B cell (primary cell): ENCODE data around the gene AFF1. TPM values are rescaled to one million over a fixed set of nuclear protein-coding genes. Genes with fewer than 3 reads are reported as not detected.

ENCODE experiments used
- ATAC-seq: fragments of 200-7000 bp; cut with Tn5 transposase; one replicate; pipeline ENCODE4 v1.10.0; 2021; ENCODE audit warnings: low read depth, mild to moderate bottlenecking, moderate number of reproducible peaks, moderate library complexity
- CTCF ChIA-PET: fragments of 350-600 bp; sonication (Branson Sonifier 250); formaldehyde crosslinking; loops from one replicate; lab custom pipeline; 2021; ENCODE audit warnings: antibody characterized with exemption, inconsistent platforms; lab: Charles Lee
- POLR2A ChIA-PET: fragments of 350-600 bp; sonication (Branson Sonifier 250); formaldehyde crosslinking; loops from one replicate; lab custom pipeline; 2021; ENCODE audit warnings: antibody characterized with exemption; lab: Charles Lee
- DNase-seq: peaks from one replicate; pipeline ENCODE4 v3.0.0; 2013
- H2AFZ ChIP-seq: 2 replicates; pipeline ENCODE4 v1.6.1; 2012; ENCODE audit warnings: mild to moderate bottlenecking, low read depth, low read length; ENCODE audit not compliant: insufficient read depth, poor library complexity, severe bottlenecking
- H3K27ac ChIP-seq, 2 donors: 1 replicate in 1 of 2; 2 replicates in 1 of 2; pipeline ENCODE4 v1.5.1; 2012 to 2013; ENCODE audit warnings: low read length in 2 of 2, mild to moderate bottlenecking in 2 of 2, moderate library complexity in 1 of 2
- H3K27me3 ChIP-seq, 4 experiments: fragments of 200-600 bp in 1 of 4; sonication (generic) in 1 of 4; replicated peaks in 1 of 4; 1 replicate in 2 of 4; 2 replicates in 2 of 4; pipeline versions ENCODE4 v1.6.1 to v1.7.0; 2013 to 2016; ENCODE audit warnings: low read length in 3 of 4, mild to moderate bottlenecking in 2 of 4, mixed read lengths in 1 of 4, moderate library complexity in 1 of 4; ENCODE audit not compliant: insufficient read depth in 4 of 4, control insufficient read depth in 3 of 4; ENCODE audit errors: control extremely low read depth in 1 of 4
- H3K36me3 ChIP-seq, 2 experiments: replicated peaks in 1 of 2; 1 replicate in 1 of 2; 2 replicates in 1 of 2; pipeline versions ENCODE4 v1.6.1 to v1.7.1; 2013; ENCODE audit warnings: low read length in 1 of 2; ENCODE audit not compliant: insufficient read depth in 2 of 2, control insufficient read depth in 1 of 2; ENCODE audit errors: control extremely low read depth in 1 of 2, extremely low read depth in 1 of 2
- H3K4me1 ChIP-seq, 2 donors: fragments of 200-600 bp in 1 of 2; sonication (generic) in 1 of 2; 1 replicate in 1 of 2; 2 replicates in 1 of 2; pipeline versions ENCODE4 v1.5.1 to v1.6.1; 2013 to 2017; ENCODE audit warnings: low read length in 2 of 2; ENCODE audit not compliant: control insufficient read depth in 2 of 2, insufficient read depth in 2 of 2
- H3K4me2 ChIP-seq: replicated peaks from 2 replicates; pipeline ENCODE3; 2012; ENCODE audit warnings: mild to moderate bottlenecking, low read depth, low read length; ENCODE audit not compliant: poor library complexity, severe bottlenecking
- H3K4me3 ChIP-seq, 5 experiments: fragments of 200-600 bp in 1 of 5; sonication (generic) in 1 of 5; 1 replicate in 3 of 5; 2 replicates in 2 of 5; pipeline versions ENCODE4 v1.5.1 to v1.7.0; 2011 to 2016; ENCODE audit warnings: low read length in 4 of 5, mild to moderate bottlenecking in 4 of 5, low read depth in 2 of 5, control low read depth in 1 of 5, moderate library complexity in 1 of 5; ENCODE audit not compliant: insufficient read depth in 1 of 5; ENCODE audit errors: control extremely low read depth in 1 of 5, extremely low read depth in 1 of 5
- H3K79me2 ChIP-seq: fragments of 200-600 bp; sonication (generic); one replicate; pipeline ENCODE4 v1.6.0; 2016; ENCODE audit warnings: low read length; ENCODE audit not compliant: control insufficient read depth, insufficient read depth
- H3K9ac ChIP-seq: fragments of 200-600 bp; sonication (generic); 2 replicates; pipeline ENCODE4 v1.6.1; 2017; ENCODE audit warnings: mild to moderate bottlenecking, low read length, moderate library complexity
- H3K9me3 ChIP-seq, 3 donors: one replicate each; pipeline versions ENCODE4 v1.6.1 to v1.7.1; 2013; ENCODE audit warnings: low read length in 2 of 3; ENCODE audit not compliant: control insufficient read depth in 2 of 3, insufficient read depth in 1 of 3; ENCODE audit errors: control extremely low read depth in 1 of 3
- H4K20me1 ChIP-seq: 2 replicates; pipeline ENCODE4 v1.6.0; 2012; ENCODE audit warnings: mild to moderate bottlenecking, low read length; ENCODE audit not compliant: insufficient read depth, control insufficient read depth, poor library complexity, severe bottlenecking
- H3K27ac Mint-ChIP-seq: one replicate; pipeline ENCODE4 v1.8.0; 2021; ENCODE audit warnings: mixed read lengths
- H3K27me3 Mint-ChIP-seq: one replicate; pipeline ENCODE4 v1.8.0; 2021; ENCODE audit warnings: mixed read lengths
- H3K4me1 Mint-ChIP-seq: one replicate; pipeline ENCODE4 v1.8.0; 2021; ENCODE audit warnings: mixed read lengths
- H3K4me3 Mint-ChIP-seq: one replicate; pipeline ENCODE4 v1.8.0; 2021; ENCODE audit warnings: mixed read lengths
- H3K9me3 Mint-ChIP-seq: one replicate; pipeline ENCODE4 v1.8.0; 2022; ENCODE audit warnings: mixed read lengths; ENCODE audit not compliant: insufficient read depth
- CTCF ChIP-seq: fragments of 200-600 bp; IDR thresholded peaks from one replicate; pipeline ENCODE4 v1.8.0; 2022; ENCODE audit warnings: antibody characterized with exemption, mild to moderate bottlenecking
- EZH2 ChIP-seq: IDR thresholded peaks from 2 replicates; pipeline ENCODE4 v1.6.1; 2012; ENCODE audit warnings: borderline replicate concordance, low read depth, mild to moderate bottlenecking, moderate library complexity, low read length; ENCODE audit not compliant: insufficient read depth, poor library complexity, severe bottlenecking
- WGBS: methylation state at CpG from one replicate; pipeline ENCODE4 v1.1.5; 2013; ENCODE audit warnings: missing lambda C conversion rate; ENCODE audit not compliant: insufficient coverage; 5-methylcytosine and 5-hydroxymethylcytosine counted together
- intact Hi-C: fragments of 100-400 bp; cut with micrococcal nuclease; formaldehyde crosslinking; loops from one replicate; pipeline ENCODE4 v1.10.0; 2022
- polyA plus RNA-seq: library from polyadenylated mRNA; depleted of rRNA; stranded (reverse); fragments of >200 nt; gene quantifications from 2 replicates; pipeline ENCODE4 v1.2.3, GENCODE V29; 2012
- total RNA-seq, 2 donors: library from RNA; stranded (reverse); fragments of 120-200 nt in 1 of 2; gene quantifications; 1 replicate in 1 of 2; 2 replicates in 1 of 2; pipeline versions ENCODE4 v1.2.3 to v1.2.4, GENCODE V29; 2013 to 2022

The AFF1 gene
- total and polyA plus RNA-seq, 2 donors (not counting 1 experiment from before 2014, with no cell fraction given) = 15.3 to 135 TPM

GRCh38 chr4:87032884-87033533 lies 98.2 kb downstream of the AFF1 start:
- no peak overlapping the region for H3K27ac ChIP-seq
- H3K9me3 ChIP-seq = no peaks in the 10 kb centered on the region
- Mint-ChIP-seq H3K9me3 (no peaks in the 10 kb centered on the region), H3K4me3 (no peak overlapping the region), H3K4me1 (peaks cover 36% of the 10 kb centered on the region), H3K27ac (no peak overlapping the region), H3K27me3 (no peaks in the 10 kb centered on the region)
- peaks cover 39 to 64% of the 10 kb centered on the region in 2 donors for H3K4me1 ChIP-seq
- no peaks in the 10 kb centered on the region for H3K27me3 ChIP-seq
- ATAC-seq = no peak
- intact Hi-C loops = no loop called here
- ChIA-PET POLR2A (no interaction called here), CTCF (interaction anchor here (1.4 kb wide), 1 partner anchor 60 kb away, joined by 3 read pairs; no protein-coding TSS in a partner anchor)
- DNase-seq = no peak
- no peak overlapping the region for H3K4me3 ChIP-seq
- H4K20me1 ChIP-seq = peaks cover 77% of the 10 kb centered on the region
- WGBS = 60% methylated on average over 1 of the region's 3 CpGs
- H3K79me2 ChIP-seq = peaks cover 99% of the 10 kb centered on the region
- no peaks in the 10 kb centered on the region for H3K36me3 ChIP-seq
- no peak overlapping the region for H3K4me2 ChIP-seq
- no peak overlapping the region for H3K9ac ChIP-seq
- TF ChIP-seq CTCF = no peak
- TF ChIP-seq EZH2 = no peak
- no peak overlapping the region for H2AFZ ChIP-seq

GRCh38 chr4:87033902-87034301 lies 99.1 kb downstream of the AFF1 start:
- H3K4me3 Mint-ChIP-seq = no peak overlapping the region
- H3K27ac ChIP-seq = no peak overlapping the region
- H3K27me3 Mint-ChIP-seq = no peaks in the 10 kb centered on the region
- H3K4me2 ChIP-seq = no peak overlapping the region
- peaks cover 47 to 70% of the 10 kb centered on the region in 2 donors for H3K4me1 ChIP-seq
- H3K9ac ChIP-seq = no peak overlapping the region
- peaks cover 42% of the 10 kb centered on the region for H3K4me1 Mint-ChIP-seq
- no peak overlapping the region for H3K4me3 ChIP-seq
- H3K36me3 ChIP-seq = no peaks in the 10 kb centered on the region
- ChIA-PET CTCF (interaction anchor here (1.3 to 2.2 kb wide), 2 partner anchors 22 to 111 kb away, joined by 3 to 8 read pairs; no protein-coding TSS in a partner anchor), POLR2A (no interaction called here)
- DNase-seq (no peak), ATAC-seq (no peak)
- H3K9me3 Mint-ChIP-seq = no peaks in the 10 kb centered on the region
- H3K79me2 ChIP-seq = peaks cover 99% of the 10 kb centered on the region
- no peak overlapping the region for H2AFZ ChIP-seq
- intact Hi-C loops = no loop called here
- H3K27me3 ChIP-seq = no peaks in the 10 kb centered on the region
- no peak overlapping the region for H3K27ac Mint-ChIP-seq
- TF ChIP-seq CTCF = no peak
- TF ChIP-seq EZH2 = no peak
- no peaks in the 10 kb centered on the region for H3K9me3 ChIP-seq
- 95% methylated on average over 7 of the region's 8 CpGs for WGBS
- peaks cover 78% of the 10 kb centered on the region for H4K20me1 ChIP-seq
